Left kidney (tissue), 2 donors: ENCODE data around the gene ARIH1. TPM values are rescaled to one million over a fixed set of nuclear protein-coding genes. Genes with fewer than 3 reads are reported as not detected.

Experiments used
- DNase-seq: peaks from one replicate; pipeline ENCODE4 v3.0.0-alpha.2; 2013
- polyA plus RNA-seq: library from polyadenylated mRNA; unstranded; fragments of 120-200 nt; gene quantifications from one replicate; pipeline ENCODE4 v1.2.1, GENCODE V29; 2013; ENCODE audit not compliant: insufficient read length

Gene ARIH1
- polyA plus RNA-seq, 1 donor, result 199 TPM

- no peak for DNase-seq
These were observed 12.0 kb downstream of the ARIH1 start for GRCh38 chr15:72486144-72486543.

GRCh38 chr15:72487070-72487797 lies 13.1 kb downstream of the ARIH1 start:
- no peak for DNase-seq

GRCh38 chr15:72488558-72488957 lies 14.4 kb downstream of the ARIH1 start:
- DNase-seq, result no peak

- DNase-seq, result no peak
These were observed 15.9 kb downstream of the ARIH1 start for GRCh38 chr15:72489943-72490554.

- no peak for DNase-seq
These were observed 17.6 kb downstream of the ARIH1 start for GRCh38 chr15:72491768-72492167.

GRCh38 chr15:72492733-72493132 lies 18.6 kb downstream of the ARIH1 start:
- no peak for DNase-seq

- no peak for DNase-seq
These were observed 19.1 kb downstream of the ARIH1 start for GRCh38 chr15:72493220-72493619.

GRCh38 chr15:72495007-72495406 lies 20.9 kb downstream of the ARIH1 start:
- DNase-seq, result no peak

- no peak for DNase-seq
These were observed 22.7 kb downstream of the ARIH1 start for GRCh38 chr15:72496783-72497182.

GRCh38 chr15:72497402-72497801 lies 23.3 kb downstream of the ARIH1 start:
- no peak for DNase-seq

- DNase-seq, result no peak
These were observed 28.2 kb downstream of the ARIH1 start for GRCh38 chr15:72502220-72502809.

- no peak for DNase-seq
These were observed 29.0 kb downstream of the ARIH1 start for GRCh38 chr15:72503147-72503546.

- DNase-seq, result no peak
These were observed 33.4 kb downstream of the ARIH1 start for GRCh38 chr15:72507402-72508092.

GRCh38 chr15:72509484-72509883 lies 35.4 kb downstream of the ARIH1 start:
- DNase-seq, result no peak

- DNase-seq, result no peak
These were observed 37.4 kb downstream of the ARIH1 start for GRCh38 chr15:72511536-72511935.

GRCh38 chr15:72515591-72516389 lies 41.7 kb downstream of the ARIH1 start:
- peak; percentile 14 for DNase-seq

GRCh38 chr15:72516777-72517176 lies 42.6 kb downstream of the ARIH1 start:
- DNase-seq, result no peak

GRCh38 chr15:72521682-72522081 lies 47.6 kb downstream of the ARIH1 start:
- no peak for DNase-seq

- DNase-seq, result no peak
These were observed 59.0 kb downstream of the ARIH1 start for GRCh38 chr15:72532991-72533601.

GRCh38 chr15:72534523-72534922 lies 60.4 kb downstream of the ARIH1 start:
- DNase-seq, result no peak

GRCh38 chr15:72535911-72536310 lies 61.8 kb downstream of the ARIH1 start:
- no peak for DNase-seq

GRCh38 chr15:72536506-72536905 lies 62.4 kb downstream of the ARIH1 start:
- no peak for DNase-seq
